Uterus (tissue), 2 donors: ENCODE results near the gene ASIC4.

Experiments
- CTCF ChIP-seq, 4 experiments: fragments of 200-600 bp in 2 of 4; fragments of 450-650 bp in 2 of 4; sonication (generic) in 2 of 4; IDR thresholded peaks; one replicate each; pipeline ENCODE4 v1.5.1; 2016 to 2019; ENCODE audit warnings: antibody characterized with exemption in 4 of 4, mild to moderate bottlenecking in 2 of 4, moderate library complexity in 1 of 4
- POLR2A ChIP-seq, 2 donors: fragments of 450-650 bp; IDR thresholded peaks; one replicate each; pipeline ENCODE4 v1.6.1; 2016; ENCODE audit warnings: antibody characterized with exemption in 2 of 2, mild to moderate bottlenecking in 1 of 2, moderate library complexity in 1 of 2

- TF ChIP-seq CTCF (IDR thresholded peaks at IDR 0.05) (no peak), POLR2A (IDR thresholded peaks at IDR 0.05) (no peak)
Observed at GRCh38 chr2:219532378-219532649, 18.0 kb downstream of the ASIC4 start.
